ENCODE measurements around the gene GPR137. TPM values are rescaled to one million over a fixed set of nuclear protein-coding genes. Genes with fewer than 3 reads are reported as not detected.
"Not testable (repeated sequence)": the region's sequence is repeated elsewhere in the genome, so short reads cannot be mapped to it uniquely, and the experiment has no call there.

Gene GPR137
- total RNA-seq, 1 experiment from 2014 or later: 29.5 TPM

- peaks cover 3% of the 10 kb centered on the region; the same call in 1 of the 2 replicates for H3K36me3 ChIP-seq (replicated peaks; ENCODE audit: control insufficient read depth, insufficient read depth, low read length)
- H3K27me3 ChIP-seq (ENCODE audit: control insufficient read depth, insufficient read depth, low read length): peaks cover 1% of the 10 kb centered on the region; the same call in 1 of the 2 replicates
- no peak for DNase-seq
- peak overlapping the region; percentile 61 for H3K4me3 ChIP-seq (ENCODE audit: insufficient read depth, low read depth, low read length)
Observed at GRCh38 chr11:64306563-64306875, 20.9 kb downstream of the GPR137 start.

GRCh38 chr11:64306876-64307622, 21.4 kb downstream of the GPR137 start:
- H3K27me3 ChIP-seq (ENCODE audit: control insufficient read depth, insufficient read depth, low read length): no peaks in the 10 kb centered on the region

GRCh38 chr11:64307795-64308194, 22.1 kb downstream of the GPR137 start:
- H3K36me3 ChIP-seq (replicated peaks; ENCODE audit: control insufficient read depth, insufficient read depth, low read length); DNase-seq; H3K4me3 ChIP-seq (ENCODE audit: insufficient read depth, low read depth, low read length); H3K27me3 ChIP-seq (ENCODE audit: control insufficient read depth, insufficient read depth, low read length): not testable (repeated sequence)

More at GRCh38 chr11:64306876-64307622, 21.4 kb downstream of the GPR137 start:
- DNase-seq: peak; percentile 73
- H3K4me3 ChIP-seq (ENCODE audit: insufficient read depth, low read depth, low read length): peak overlapping the region; percentile 61
- H3K36me3 ChIP-seq (replicated peaks; ENCODE audit: control insufficient read depth, insufficient read depth, low read length): peaks cover 3% of the 10 kb centered on the region; the same call in 1 of the 2 replicates

GRCh38 chr11:64312947-64313346, 27.3 kb downstream of the GPR137 start:
- Histone ChIP-seq H3K4me3 (ENCODE audit: insufficient read depth, low read depth, low read length) (no peak overlapping the region), H3K36me3 (replicated peaks; ENCODE audit: control insufficient read depth, insufficient read depth, low read length) (peaks cover 7% of the 10 kb centered on the region), H3K27me3 (ENCODE audit: control insufficient read depth, insufficient read depth, low read length) (no peaks in the 10 kb centered on the region)
- DNase-seq: no peak

- peak; percentile 61 for DNase-seq
- Histone ChIP-seq H3K36me3 (replicated peaks; ENCODE audit: control insufficient read depth, insufficient read depth, low read length) (peaks cover 7% of the 10 kb centered on the region), H3K4me3 (ENCODE audit: insufficient read depth, low read depth, low read length) (no peak overlapping the region), H3K27me3 (ENCODE audit: control insufficient read depth, insufficient read depth, low read length) (no peaks in the 10 kb centered on the region)
Observed at GRCh38 chr11:64313491-64314145, 28.0 kb downstream of the GPR137 start.

GRCh38 chr11:64314146-64314804, 28.6 kb downstream of the GPR137 start:
- Histone ChIP-seq H3K36me3 (replicated peaks; ENCODE audit: control insufficient read depth, insufficient read depth, low read length) (peaks cover 7% of the 10 kb centered on the region), H3K4me3 (ENCODE audit: insufficient read depth, low read depth, low read length) (no peak overlapping the region), H3K27me3 (ENCODE audit: control insufficient read depth, insufficient read depth, low read length) (no peaks in the 10 kb centered on the region)
- DNase-seq: peak; percentile 62

- peak; percentile 66 for DNase-seq
- no peaks in the 10 kb centered on the region for H3K27me3 ChIP-seq (ENCODE audit: control insufficient read depth, insufficient read depth, low read length)
- peaks cover 7% of the 10 kb centered on the region for H3K36me3 ChIP-seq (replicated peaks; ENCODE audit: control insufficient read depth, insufficient read depth, low read length)
- H3K4me3 ChIP-seq (ENCODE audit: insufficient read depth, low read depth, low read length): no peak overlapping the region
Observed at GRCh38 chr11:64314805-64315561, 29.3 kb downstream of the GPR137 start.

- not testable (repeated sequence) for H3K27me3 ChIP-seq (ENCODE audit: control insufficient read depth, insufficient read depth, low read length); DNase-seq; H3K4me3 ChIP-seq (ENCODE audit: insufficient read depth, low read depth, low read length)
- peaks cover 16% of the 10 kb centered on the region for H3K36me3 ChIP-seq (replicated peaks; ENCODE audit: control insufficient read depth, insufficient read depth, low read length)
Observed at GRCh38 chr11:64315667-64316526, 30.2 kb downstream of the GPR137 start.

GRCh38 chr11:64316672-64317324, 31.1 kb downstream of the GPR137 start:
- peaks cover 21% of the 10 kb centered on the region for H3K36me3 ChIP-seq (replicated peaks; ENCODE audit: control insufficient read depth, insufficient read depth, low read length)
- DNase-seq: peak; percentile 83
- H3K27me3 ChIP-seq (ENCODE audit: control insufficient read depth, insufficient read depth, low read length): no peaks in the 10 kb centered on the region
- peak overlapping the region; percentile 99 for H3K4me3 ChIP-seq (ENCODE audit: insufficient read depth, low read depth, low read length)

- Histone ChIP-seq H3K27me3 (ENCODE audit: control insufficient read depth, insufficient read depth, low read length) (no peaks in the 10 kb centered on the region), H3K36me3 (replicated peaks; ENCODE audit: control insufficient read depth, insufficient read depth, low read length) (peaks cover 21% of the 10 kb centered on the region), H3K4me3 (ENCODE audit: insufficient read depth, low read depth, low read length) (peak within 1 kb of the TSS; percentile 99)
- peak; percentile 93 for DNase-seq
Observed at GRCh38 chr11:64317325-64317960, 31.8 kb downstream of the GPR137 start, which contains the start of gene TRMT112. Gene TRMT112, minus strand, starts transcription at chr11:64317559. Its CDS starts 33 bp downstream, at chr11:64317526.

- peak; percentile 98 for DNase-seq
- Histone ChIP-seq H3K27me3 (ENCODE audit: control insufficient read depth, insufficient read depth, low read length) (no peaks in the 10 kb centered on the region), H3K36me3 (replicated peaks; ENCODE audit: control insufficient read depth, insufficient read depth, low read length) (peaks cover 21% of the 10 kb centered on the region), H3K4me3 (ENCODE audit: insufficient read depth, low read depth, low read length) (peak within 1 kb of the TSS; percentile 99)
Observed at GRCh38 chr11:64317961-64318765, 32.5 kb downstream of the GPR137 start, which contains the start of gene PRDX5. Gene PRDX5, plus strand, starts transcription at chr11:64318121. Its CDS starts 95 bp downstream, at chr11:64318216.

Data from H7 (cell line).